Right kidney (tissue), 1 donor: ENCODE measurements around the gene ANAPC1.
"Not testable (repeated sequence)": the region's sequence is repeated elsewhere in the genome, so short reads cannot be mapped to it uniquely, and the experiment has no call there.

Experiments
- DNase-seq: peaks from one replicate; pipeline ENCODE4 v3.0.0-alpha.2; 2016

Gene ANAPC1

GRCh38 chr2:111729812-111730458 lies 154.1 kb downstream of the ANAPC1 start:
- DNase-seq: not testable (repeated sequence)

- not testable (repeated sequence) for DNase-seq
Measured at GRCh38 chr2:111727611-111728110, 156.3 kb downstream of the ANAPC1 start.

GRCh38 chr2:111725742-111726141 lies 158.3 kb downstream of the ANAPC1 start:
- DNase-seq: not testable (repeated sequence)

GRCh38 chr2:111719610-111720009 lies 164.4 kb downstream of the ANAPC1 start:
- DNase-seq: not testable (repeated sequence)
